ENCODE results near the gene CEP41.
A peak's percentile ranks its signal among the peaks of the same experiment; 100 is the strongest.

CEP41 gene

GRCh38 chr7:130417213-130417612 is 23.6 kb downstream of the CEP41 start:
- DNase-seq, result no peak

GRCh38 chr7:130415006-130415405 is 25.8 kb downstream of the CEP41 start:
- no peak for DNase-seq

- no peak for DNase-seq
These were observed 27.6 kb downstream of the CEP41 start for GRCh38 chr7:130413201-130413600.

- no peak for DNase-seq
These were observed 29.8 kb downstream of the CEP41 start for GRCh38 chr7:130410868-130411541.

- no peak for DNase-seq
These were observed 31.1 kb downstream of the CEP41 start for GRCh38 chr7:130409712-130410072.

GRCh38 chr7:130409067-130409711 is 31.6 kb downstream of the CEP41 start:
- peak; percentile 71 for DNase-seq

- no peak for DNase-seq
These were observed 35.8 kb downstream of the CEP41 start for GRCh38 chr7:130405003-130405402.

- no peak for DNase-seq
These were observed 39.2 kb downstream of the CEP41 start for GRCh38 chr7:130401578-130401977.

- no peak for DNase-seq
These were observed 39.7 kb downstream of the CEP41 start for GRCh38 chr7:130401101-130401500.

- DNase-seq, result no peak
These were observed 40.7 kb downstream of the CEP41 start for GRCh38 chr7:130400120-130400572.

GRCh38 chr7:130398526-130399090 is 42.2 kb downstream of the CEP41 start:
- DNase-seq, result no peak

GRCh38 chr7:130397758-130398073 is 43.1 kb downstream of the CEP41 start:
- DNase-seq, result no peak

GRCh38 chr7:130397051-130397757 is 43.6 kb downstream of the CEP41 start:
- DNase-seq, result no peak

- DNase-seq, result no peak
These were observed 44.7 kb downstream of the CEP41 start for GRCh38 chr7:130396109-130396508.

- DNase-seq, result no peak
These were observed 45.4 kb downstream of the CEP41 start for GRCh38 chr7:130395421-130395820.

GRCh38 chr7:130394421-130395195 is 46.2 kb downstream of the CEP41 start:
- DNase-seq, result no peak

GRCh38 chr7:130393841-130394411 is 46.9 kb downstream of the CEP41 start:
- no peak for DNase-seq

GRCh38 chr7:130393101-130393561 is 47.7 kb downstream of the CEP41 start:
- DNase-seq, result no peak

- no peak for DNase-seq
These were observed 50.3 kb downstream of the CEP41 start for GRCh38 chr7:130390486-130390885.

- no peak for DNase-seq
These were observed 52.1 kb downstream of the CEP41 start for GRCh38 chr7:130388671-130389070.

- DNase-seq, result no peak
These were observed 53.0 kb downstream of the CEP41 start for GRCh38 chr7:130387628-130388403.

- no peak for DNase-seq
These were observed 53.5 kb downstream of the CEP41 start for GRCh38 chr7:130387306-130387627.
